GM04503 (cell line): ENCODE measurements around the gene LHX6.

Source experiments
- DNase-seq: peaks from one replicate; pipeline ENCODE4 v3.0.0-alpha.2; 2012; ENCODE audit warnings: low read depth

Gene LHX6

DNA sequence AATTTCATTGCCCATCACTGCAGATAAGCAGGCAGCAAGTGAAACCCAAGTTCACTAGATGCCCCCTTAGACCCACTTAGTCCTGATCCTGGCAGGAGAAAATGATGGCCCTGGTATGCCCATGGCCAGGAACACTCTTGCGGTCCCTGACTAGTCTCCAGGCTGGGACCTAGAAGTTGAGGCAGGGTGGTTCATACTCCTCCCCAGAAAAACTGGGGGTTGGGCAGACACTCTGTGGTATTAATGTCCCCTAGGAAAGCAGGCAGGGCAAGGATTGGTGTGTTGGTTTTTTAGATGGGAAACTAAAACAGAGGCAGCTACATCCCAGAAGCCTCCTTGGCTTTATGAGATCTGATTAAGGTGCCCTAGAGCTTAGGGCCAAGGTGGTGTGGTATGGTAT is 13.1 kb downstream of the LHX6 start:
- DNase-seq, result no peak

- no peak for DNase-seq
Measured at GRCh38 chr9:122214507-122214906, 14.2 kb downstream of the LHX6 start.

DNA sequence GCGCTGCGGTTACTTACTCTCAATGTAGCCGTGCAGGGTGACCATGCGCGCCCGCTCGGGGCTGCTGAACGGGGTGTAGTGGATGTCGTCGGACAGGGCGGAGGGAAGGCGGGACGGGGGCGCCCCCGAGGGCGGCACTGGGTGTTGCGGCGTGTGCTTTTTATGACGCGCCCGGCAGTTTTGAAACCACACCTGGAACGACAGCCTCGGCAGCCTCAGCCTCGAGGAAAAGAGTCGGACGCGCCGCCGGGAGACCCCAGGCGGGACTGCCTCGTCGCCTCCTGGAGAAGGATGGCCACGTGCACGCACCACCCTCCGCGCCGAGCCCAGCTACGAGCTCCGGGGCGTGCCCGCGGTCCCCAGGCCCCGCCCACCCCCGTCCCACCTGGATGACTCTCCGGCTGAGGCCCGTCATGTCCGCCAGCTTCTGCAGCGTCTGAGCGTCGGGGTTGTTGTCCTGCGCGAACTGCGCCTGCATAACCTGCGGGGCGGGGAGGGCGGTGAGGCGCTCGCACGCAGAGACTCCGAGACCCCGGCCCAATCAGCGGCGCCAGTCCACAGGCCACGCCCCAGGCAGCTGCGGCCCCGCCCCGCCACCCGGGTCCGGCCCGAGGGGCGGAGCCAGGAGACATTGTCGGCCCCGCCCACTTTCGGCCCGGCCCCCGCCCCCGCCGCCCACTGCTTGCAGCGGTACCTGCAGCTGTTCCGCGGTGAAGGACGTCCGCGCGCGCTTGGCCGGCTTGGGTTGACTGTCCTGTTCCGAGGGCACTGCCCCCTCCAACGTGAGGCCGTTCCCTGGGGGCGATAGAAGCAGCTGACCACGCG is 15.0 kb downstream of the LHX6 start:
- no peak for DNase-seq

DNA sequence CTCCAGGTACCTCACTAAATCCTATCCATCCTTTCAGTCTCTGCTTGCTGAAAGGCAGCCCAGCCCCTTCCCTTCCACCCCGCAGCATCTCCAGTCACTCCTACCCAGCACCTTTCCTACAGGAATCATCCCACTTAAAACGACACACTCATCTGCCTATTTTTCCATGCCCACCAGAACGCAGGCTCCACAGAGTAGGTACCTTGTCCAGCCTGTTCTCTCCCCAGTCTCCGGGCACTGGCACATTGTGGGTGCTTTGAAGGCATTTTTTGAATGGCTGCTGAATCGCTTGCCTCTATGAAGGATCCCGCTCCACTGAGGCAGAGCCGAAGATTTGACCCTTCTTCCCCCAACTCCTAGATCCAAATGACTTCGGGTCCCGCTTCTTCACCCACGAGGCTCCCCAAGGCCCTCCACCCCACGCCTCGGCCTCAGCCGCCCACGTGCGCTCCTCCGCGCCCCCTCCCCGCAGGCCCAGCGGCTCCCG is 15.6 kb downstream of the LHX6 start:
- DNase-seq, result no peak

DNA sequence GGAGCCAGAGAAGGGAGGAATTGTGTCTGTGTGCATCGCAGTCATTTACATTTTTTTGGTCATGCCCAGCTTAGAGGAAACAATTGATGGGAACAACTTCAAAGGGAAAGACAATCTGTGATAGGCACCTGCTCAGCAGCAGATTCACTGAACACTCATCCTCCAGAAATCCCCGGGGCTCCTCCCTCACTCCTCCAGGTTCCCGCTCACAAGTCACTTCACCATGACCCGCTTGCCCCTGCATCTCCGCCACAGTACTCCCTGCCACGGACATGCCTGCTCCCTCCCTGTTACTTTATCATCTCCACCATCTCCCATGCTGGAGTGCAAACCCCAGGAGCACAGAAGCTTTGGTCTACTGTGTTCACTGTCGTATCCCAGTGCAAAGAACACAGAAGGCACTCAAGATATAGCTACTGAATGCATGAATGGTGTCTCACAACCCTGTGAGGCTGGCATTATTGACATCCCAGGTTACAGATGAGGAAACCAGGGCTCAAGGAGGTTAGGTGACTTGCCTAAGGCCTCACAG is 16.2 kb downstream of the LHX6 start:
- no peak for DNase-seq

- no peak for DNase-seq
Measured at GRCh38 chr9:122209451-122209850, 19.3 kb downstream of the LHX6 start.

GRCh38 chr9:122207096-122207495 is 21.7 kb downstream of the LHX6 start:
- DNase-seq, result no peak

- peak; percentile 60 for DNase-seq
Measured at GRCh38 chr9:122206118-122207046, 22.4 kb downstream of the LHX6 start.

- DNase-seq, result no peak
Measured at GRCh38 chr9:122205176-122205575, 23.6 kb downstream of the LHX6 start.

GRCh38 chr9:122204491-122204890 is 24.3 kb downstream of the LHX6 start:
- no peak for DNase-seq

- DNase-seq, result no peak
Measured at GRCh38 chr9:122204055-122204454, 24.7 kb downstream of the LHX6 start.

DNA sequence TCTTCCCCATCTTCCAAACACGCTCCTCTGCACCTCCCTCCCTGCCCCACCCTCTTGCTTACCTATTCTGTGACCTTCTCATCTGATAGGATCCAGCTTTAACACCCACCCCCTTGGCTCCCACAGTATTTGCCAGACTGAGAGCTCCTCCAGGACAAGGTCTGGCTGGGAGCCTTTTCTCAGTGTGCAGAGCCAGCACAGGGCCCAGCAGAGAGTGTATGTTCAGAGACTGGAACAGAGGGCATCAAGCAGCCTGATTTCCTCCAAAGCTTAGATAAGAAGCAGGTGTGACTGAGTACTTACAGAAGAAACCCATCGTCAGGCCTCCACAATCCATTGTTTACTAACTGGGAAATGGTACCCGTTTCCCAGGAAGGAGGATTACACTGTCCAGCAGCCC is 26.6 kb downstream of the LHX6 start:
- no peak for DNase-seq

DNA sequence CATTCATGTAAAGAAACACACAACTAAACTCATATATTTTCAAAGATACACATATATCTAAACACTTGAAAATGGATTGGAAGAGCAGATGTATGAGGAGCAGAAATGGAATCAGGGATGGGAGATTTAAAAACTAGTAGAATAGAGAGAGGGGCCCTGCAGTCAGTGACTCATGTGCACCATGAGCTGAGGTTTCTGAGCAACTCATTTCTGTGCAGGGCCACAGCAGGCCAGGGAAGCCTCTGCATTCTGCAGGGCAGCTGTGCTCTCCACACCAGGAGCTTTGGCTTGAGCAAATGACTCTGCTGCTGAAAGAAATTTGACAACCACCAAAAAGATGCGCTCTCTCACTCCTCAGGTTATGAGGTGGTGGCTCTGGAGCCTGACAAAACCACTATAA is 27.1 kb downstream of the LHX6 start:
- DNase-seq, result no peak

GRCh38 chr9:122200960-122201595 is 27.7 kb downstream of the LHX6 start:
- no peak for DNase-seq

DNA sequence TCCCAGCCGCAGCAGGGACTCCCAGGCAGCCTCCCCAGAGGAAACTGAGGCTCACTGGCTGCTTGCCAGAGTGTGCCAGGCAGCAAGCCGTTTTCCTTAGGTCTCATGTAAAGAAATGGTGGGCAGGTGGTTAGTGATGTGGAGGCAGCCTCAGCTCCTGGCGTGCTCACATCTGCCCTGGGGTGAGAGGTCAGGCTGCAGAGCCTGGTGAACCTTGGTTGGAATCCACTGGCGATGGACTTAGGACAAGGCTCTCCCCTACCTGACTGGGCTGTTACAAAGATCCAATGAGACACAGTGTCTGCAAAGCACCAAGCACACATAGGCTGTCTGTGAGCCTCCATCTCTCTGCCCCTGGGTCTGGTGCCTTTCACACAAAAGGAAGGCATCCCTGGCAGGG is 30.9 kb downstream of the LHX6 start:
- no peak for DNase-seq

GRCh38 chr9:122197426-122197825 is 31.3 kb downstream of the LHX6 start:
- DNase-seq, result no peak

GRCh38 chr9:122195875-122196274 is 32.9 kb downstream of the LHX6 start:
- no peak for DNase-seq

DNA sequence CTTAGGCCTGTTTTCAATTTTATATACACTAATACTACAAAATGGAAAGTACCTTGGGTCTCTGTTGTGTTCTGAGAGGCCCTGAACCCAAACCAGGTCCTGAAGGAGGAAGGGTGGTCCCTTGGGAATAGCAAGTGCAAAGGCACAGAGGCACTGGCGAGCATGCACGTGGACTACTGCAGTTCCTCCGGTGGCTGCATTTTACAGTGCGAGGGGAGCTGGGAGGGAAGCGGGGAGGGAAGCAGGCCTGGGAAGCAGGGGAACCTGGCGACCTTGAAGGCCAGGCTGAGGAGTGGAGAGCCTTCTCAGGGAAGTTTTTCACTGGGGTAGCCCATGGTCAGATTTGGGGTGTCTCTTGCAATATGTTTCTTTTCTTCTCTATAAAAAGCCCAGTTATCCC is 35.1 kb downstream of the LHX6 start:
- DNase-seq, result no peak

DNA sequence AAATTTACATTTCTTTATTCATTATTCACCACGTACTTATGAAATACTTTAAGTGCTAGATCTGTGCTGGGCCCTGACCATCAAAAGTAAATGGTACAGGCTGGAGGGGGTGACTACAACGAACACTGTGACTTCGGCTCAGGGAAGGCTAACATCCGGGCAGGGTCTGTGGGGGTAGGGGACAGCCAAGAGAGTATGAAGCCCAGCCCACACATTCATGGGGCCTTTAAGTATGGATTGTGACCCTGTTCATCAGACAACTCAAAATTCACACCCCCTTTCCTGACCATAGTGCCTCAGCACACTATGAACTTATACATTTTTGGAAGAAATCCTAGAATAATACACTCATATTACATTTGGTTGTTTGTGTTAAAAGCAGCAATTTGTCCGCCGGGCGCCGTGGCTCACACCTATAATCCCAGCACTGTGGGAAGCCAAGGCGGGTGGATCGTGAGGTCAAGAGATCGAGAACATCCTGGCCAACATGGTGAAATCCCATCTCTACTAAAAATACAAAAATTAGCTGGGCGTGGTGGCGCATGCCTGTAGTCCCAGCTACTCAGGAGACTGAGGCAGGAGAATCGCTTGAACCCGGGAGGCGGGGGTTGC is 35.7 kb downstream of the LHX6 start:
- DNase-seq, result no peak

DNA sequence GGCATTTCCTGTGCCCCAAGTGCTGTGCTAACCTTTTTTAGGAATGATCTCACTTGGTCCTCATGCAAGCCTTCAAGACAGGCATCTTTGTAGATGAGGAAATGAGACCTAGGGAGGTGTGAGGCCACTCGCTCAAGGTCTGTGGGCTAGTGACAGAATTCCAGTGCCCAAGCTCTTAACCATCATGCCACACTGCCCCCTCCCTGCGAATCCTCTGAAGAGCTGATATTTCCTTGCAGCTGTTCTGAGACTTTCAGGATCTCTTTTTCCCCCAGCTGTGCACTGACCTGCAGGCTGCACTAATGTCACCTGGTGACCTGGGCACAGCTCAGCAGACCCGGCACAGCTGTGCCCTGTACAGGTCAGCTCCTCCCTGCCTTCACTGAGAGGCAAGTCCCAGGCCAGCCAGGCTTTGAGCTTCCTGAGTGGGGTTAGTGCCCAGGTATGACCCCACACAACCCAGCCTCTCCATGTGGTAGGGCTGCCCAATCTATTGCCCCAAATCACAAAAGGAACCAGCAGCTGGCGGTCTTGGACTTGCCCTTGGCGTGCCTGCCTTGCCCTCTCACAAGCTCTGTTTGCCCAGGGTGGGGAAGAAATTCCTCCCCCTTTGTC is 36.4 kb downstream of the LHX6 start:
- no peak for DNase-seq

DNA sequence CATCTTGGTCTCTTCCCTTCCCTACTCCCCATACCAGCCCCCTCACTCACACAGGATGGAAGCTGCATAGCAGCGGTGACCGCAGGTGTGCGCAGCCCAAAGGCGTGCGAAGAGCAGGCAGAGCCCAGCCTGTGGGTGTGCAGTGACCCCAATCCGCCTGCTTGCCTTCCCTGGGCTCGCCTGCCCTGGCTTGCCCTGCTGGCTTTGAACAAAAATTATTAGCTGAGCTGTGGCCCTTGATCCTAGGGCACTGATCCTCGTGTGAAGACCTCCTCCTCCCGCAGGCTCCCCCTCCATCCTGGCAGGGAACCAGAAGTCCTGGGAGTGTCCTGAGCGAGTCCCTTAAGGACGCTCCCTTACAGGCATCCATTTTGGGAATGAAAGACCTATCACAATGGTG is 37.2 kb downstream of the LHX6 start:
- DNase-seq, result no peak
